HCT116 (cell line): ENCODE measurements around the gene FBXO5. TPM values are rescaled to one million over a fixed set of nuclear protein-coding genes. Genes with fewer than 3 reads are reported as not detected.
A peak's percentile ranks its signal among the peaks of the same experiment; 100 is the strongest.

Source experiments
- ATAC-seq: fragments of 200-7000 bp; cut with Tn5 transposase; 2 replicates; pipeline ENCODE4 v1.9.1; 2020; ENCODE audit warnings: mild to moderate bottlenecking, moderate library complexity
- BruUV-seq: library from RNA; stranded (reverse); fragments of 400-500 nt; replicated peaks from 2 replicates; lab custom pipeline; 2021; lab: Mats Ljungman, UMichigan
- CTCF ChIA-PET: fragments of 300-600 bp; sonication (Branson Sonifier 250); formaldehyde crosslinking; loops from one replicate; lab custom pipeline; 2021; ENCODE audit warnings: antibody characterized with exemption; lab: Charles Lee
- POLR2A ChIA-PET: fragments of 300-600, 350-600 bp; sonication (Branson Sonifier 250); formaldehyde crosslinking; loops from one replicate; lab custom pipeline; 2021; ENCODE audit warnings: antibody characterized with exemption; lab: Charles Lee
- RAD21 ChIA-PET, 2 experiments: fragments of 300-600 bp; sonication (Branson Sonifier 250); formaldehyde crosslinking; loops; one replicate each; lab custom pipeline; 2023; ENCODE audit warnings: low total read pairs in 2 of 2; ENCODE audit not compliant: uncharacterized antibody in 2 of 2, unreplicated experiment in 2 of 2, low non-redundant PET in 1 of 2; lab: Charles Lee
- DNase-seq: peaks from one replicate; pipeline ENCODE4 v3.0.0-alpha.2; 2010; ENCODE audit warnings: low read depth, low spot score
- H2AFZ ChIP-seq: fragments of 200-600 bp; shearing (Covaris generic), sonication (generic); 2 replicates; pipeline ENCODE4 v1.6.1; 2017; ENCODE audit warnings: low read depth, mixed run types, mixed read lengths, antibody characterized with exemption, low read length; ENCODE audit not compliant: poor library complexity, severe bottlenecking
- H3K27ac ChIP-seq: 2 replicates; pipeline ENCODE4 v1.5.1; 2012; ENCODE audit warnings: low read depth, low read length
- H3K27me3 ChIP-seq: fragments of 200-600 bp; sonication (generic); 2 replicates; pipeline ENCODE4 v1.6.1; 2016; ENCODE audit warnings: mixed run types, low read length, mixed read lengths; ENCODE audit not compliant: insufficient read depth
- H3K36me3 ChIP-seq, 2 experiments: fragments of 200-500 bp in 1 of 2; fragments of 200-600 bp in 1 of 2; sonication (Bioruptor generic) in 1 of 2; sonication (generic) in 1 of 2; 2 replicates each; pipeline versions ENCODE4 v1.5.1 to v1.6.1; 2014 to 2016; ENCODE audit warnings: low read length in 2 of 2, inconsistent platforms in 1 of 2, mixed read lengths in 1 of 2, mixed run types in 1 of 2; ENCODE audit not compliant: insufficient read depth in 2 of 2, control insufficient read depth in 1 of 2
- H3K4me1 ChIP-seq, 2 experiments: fragments of 200-600 bp in 1 of 2; sonication (generic) in 1 of 2; 2 replicates each; pipeline versions ENCODE4 v1.5.1 to v1.6.1; 2012 to 2017; ENCODE audit warnings: low read length in 2 of 2, inconsistent platforms in 1 of 2, mild to moderate bottlenecking in 1 of 2, mixed read lengths in 1 of 2, mixed run types in 1 of 2, moderate library complexity in 1 of 2; ENCODE audit not compliant: insufficient read depth in 2 of 2, control insufficient read depth in 1 of 2
- H3K4me2 ChIP-seq: fragments of 200-600 bp; sonication (generic); 2 replicates; pipeline ENCODE4 v1.6.1; 2017; ENCODE audit warnings: mixed run types, low read length, mixed read lengths
- H3K4me3 ChIP-seq, 2 experiments: fragments of 200-600 bp in 1 of 2; sonication (generic) in 1 of 2; replicated peaks in 1 of 2; 2 replicates each; pipeline ENCODE4 v1.5.1; 2011 to 2016; ENCODE audit warnings: low read length in 2 of 2, control low read depth in 1 of 2, low read depth in 1 of 2, mild to moderate bottlenecking in 1 of 2, mixed read lengths in 1 of 2, mixed run types in 1 of 2
- H3K79me2 ChIP-seq: fragments of 200-600 bp; sonication (generic); 2 replicates; pipeline ENCODE4 v1.6.1; 2017; ENCODE audit warnings: mild to moderate bottlenecking, mixed run types, low read length, moderate library complexity, mixed read lengths; ENCODE audit not compliant: insufficient read depth
- H3K9ac ChIP-seq: fragments of 200-600 bp; sonication (generic); 2 replicates; pipeline ENCODE4 v1.6.1; 2016; ENCODE audit warnings: low read length, mixed read lengths
- H3K9me2 ChIP-seq: fragments of 200-600 bp; sonication (generic), shearing (Covaris generic); 2 replicates; pipeline ENCODE4 v1.6.1; 2017; ENCODE audit warnings: mixed run types, mild to moderate bottlenecking, moderate library complexity; ENCODE audit not compliant: insufficient read depth
- H3K9me3 ChIP-seq, 2 experiments: fragments of 200-500 bp in 1 of 2; fragments of 200-600 bp in 1 of 2; sonication (Bioruptor generic) in 1 of 2; sonication (generic) in 1 of 2; 2 replicates each; pipeline ENCODE4 v1.6.1; 2014 to 2017; ENCODE audit warnings: low read length in 2 of 2, mixed read lengths in 2 of 2, inconsistent platforms in 1 of 2, low read depth in 1 of 2, mild to moderate bottlenecking in 1 of 2, mixed run types in 1 of 2, moderate library complexity in 1 of 2; ENCODE audit not compliant: control insufficient read depth in 1 of 2, insufficient read depth in 1 of 2
- H4K20me1 ChIP-seq: fragments of 200-600 bp; sonication (generic), shearing (Covaris generic); 2 replicates; pipeline ENCODE4 v1.6.1; 2017; ENCODE audit warnings: mixed run types, mild to moderate bottlenecking, moderate library complexity; ENCODE audit not compliant: insufficient read depth
- CBX3 ChIP-seq: IDR thresholded peaks from 2 replicates; pipeline ENCODE4 v1.6.1; 2012; ENCODE audit warnings: low read depth
- CEBPB ChIP-seq: IDR thresholded peaks from 2 replicates; pipeline ENCODE4 v1.6.1; 2012; ENCODE audit warnings: low read depth
- EGR1 ChIP-seq: IDR thresholded peaks from 2 replicates; pipeline ENCODE4 v1.6.1; 2012; ENCODE audit warnings: low read depth
- ELF1 ChIP-seq: IDR thresholded peaks from 2 replicates; pipeline ENCODE4 v1.6.1; 2012; ENCODE audit warnings: low read depth, borderline replicate concordance
- EZH2phosphoT487 ChIP-seq: fragments of 200-600 bp; IDR thresholded peaks from 2 replicates; pipeline ENCODE4 v1.6.1; 2018; ENCODE audit warnings: antibody characterized with exemption, borderline replicate concordance
- JUND ChIP-seq: IDR thresholded peaks from 2 replicates; pipeline ENCODE4 v1.6.1; 2012
- RAD21 ChIP-seq: IDR thresholded peaks from 2 replicates; pipeline ENCODE4 v1.6.1; 2012; ENCODE audit warnings: low read depth, mild to moderate bottlenecking
- SIN3A ChIP-seq: IDR thresholded peaks from 2 replicates; pipeline ENCODE4 v1.6.1; 2012; ENCODE audit warnings: low read depth
- SP1 ChIP-seq: IDR thresholded peaks from 2 replicates; pipeline ENCODE4 v1.6.1; 2012; ENCODE audit warnings: low read depth
- TCF7L2 ChIP-seq: IDR thresholded peaks from 2 replicates; pipeline ENCODE4 v1.7.0; 2011; ENCODE audit warnings: borderline replicate concordance, inconsistent platforms; ENCODE audit not compliant: insufficient read depth, insufficient read length; ENCODE audit errors: extremely low read depth
- YY1 ChIP-seq: IDR thresholded peaks from 2 replicates; pipeline ENCODE4 v1.6.1; 2011; ENCODE audit warnings: low read length, low read depth, moderate library complexity, mild to moderate bottlenecking; ENCODE audit not compliant: insufficient replicate concordance; ENCODE audit errors: extremely low read depth
- ZFX ChIP-seq: fragments of 450-650 bp; IDR thresholded peaks from 2 replicates; pipeline ENCODE4 v1.6.1; 2017
- intact Hi-C: fragments of 100-400 bp; cut with micrococcal nuclease; formaldehyde crosslinking; loops from 2 replicates; pipeline ENCODE4 v1.10.0; 2022
- total RNA-seq: library from RNA; stranded (reverse); gene quantifications from one replicate; pipeline ENCODE4 v1.2.1, GENCODE V29; 2021; ENCODE audit not compliant: unreplicated experiment
- TF ChIP-seq, protein P1 (sequence below): IDR thresholded peaks from 2 replicates; pipeline ENCODE4 v1.6.1; 2012
- TF ChIP-seq, protein P2 (sequence below), 3 experiments: fragments of 200-600 bp in 1 of 3; sonication (generic) in 1 of 3; IDR thresholded peaks in 2 of 3; conservative IDR thresholded peaks in 1 of 3; 2 replicates each; pipeline ENCODE4 v1.5.1; 2012 to 2017; ENCODE audit warnings: low read depth in 2 of 3, low read length in 2 of 3, antibody characterized with exemption in 1 of 3, borderline replicate concordance in 1 of 3, control low read depth in 1 of 3, mild to moderate bottlenecking in 1 of 3, mixed read lengths in 1 of 3, mixed run types in 1 of 3, moderate library complexity in 1 of 3; ENCODE audit not compliant: insufficient read depth in 1 of 3
- TF ChIP-seq, protein P3 (sequence below): IDR thresholded peaks from 2 replicates; pipeline ENCODE4 v1.6.1; 2011; ENCODE audit warnings: mild to moderate bottlenecking, low read length, moderate library complexity; ENCODE audit not compliant: insufficient replicate concordance; ENCODE audit errors: extremely low read depth
- TF ChIP-seq, protein P4 (sequence below): IDR thresholded peaks from 2 replicates; pipeline ENCODE4 v1.6.1; 2012

The FBXO5 gene
- total RNA-seq, 1 experiment from 2014 or later = 38.9 TPM

DNA sequence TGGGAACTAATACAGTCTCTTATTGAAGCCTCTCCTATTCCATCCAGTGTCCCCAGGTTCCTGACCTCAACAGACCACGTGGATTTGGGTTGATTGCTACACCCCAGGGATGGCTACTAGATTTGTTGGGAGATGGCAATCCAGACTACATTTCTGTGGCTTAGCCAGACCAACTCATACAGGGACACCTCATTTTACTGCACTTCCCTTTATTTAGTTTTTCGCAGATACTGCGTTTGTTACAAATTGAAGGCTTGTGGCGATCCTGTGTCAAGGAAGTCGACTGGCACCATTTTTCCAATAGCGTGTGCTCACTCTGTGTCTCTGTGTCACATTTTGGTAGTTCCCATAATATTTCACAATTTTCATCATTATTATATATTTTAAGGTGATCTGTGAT is 30.0 kb upstream of the FBXO5 start:
- DNase-seq (no peak), ATAC-seq (no peak)
- Histone ChIP-seq H3K9ac (no peak overlapping the region), H3K9me2 (no peaks in the 10 kb centered on the region), H3K27me3 (no peaks in the 10 kb centered on the region), H3K36me3 (no peaks in the 10 kb centered on the region), H3K79me2 (no peaks in the 10 kb centered on the region), H3K27ac (no peak overlapping the region), H4K20me1 (no peaks in the 10 kb centered on the region), H3K4me1 (no peaks in the 10 kb centered on the region), H3K9me3 (no peaks in the 10 kb centered on the region), H2AFZ (no peak overlapping the region), H3K4me2 (no peak overlapping the region), H3K4me3 (no peak overlapping the region)
- TF ChIP-seq JUND (no peak), EGR1 (no peak), CEBPB (no peak), SIN3A (no peak), TCF7L2 (no peak), YY1 (no peak), ELF1 (no peak)
- TF ChIP-seq, protein P1, sequence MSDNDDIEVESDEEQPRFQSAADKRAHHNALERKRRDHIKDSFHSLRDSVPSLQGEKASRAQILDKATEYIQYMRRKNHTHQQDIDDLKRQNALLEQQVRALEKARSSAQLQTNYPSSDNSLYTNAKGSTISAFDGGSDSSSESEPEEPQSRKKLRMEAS = no peak
- ChIA-PET POLR2A (no interaction called here), RAD21 (no interaction called here), CTCF (no interaction called here)
- intact Hi-C loops = no loop called here
- no TSS peak for BruUV-seq

DNA sequence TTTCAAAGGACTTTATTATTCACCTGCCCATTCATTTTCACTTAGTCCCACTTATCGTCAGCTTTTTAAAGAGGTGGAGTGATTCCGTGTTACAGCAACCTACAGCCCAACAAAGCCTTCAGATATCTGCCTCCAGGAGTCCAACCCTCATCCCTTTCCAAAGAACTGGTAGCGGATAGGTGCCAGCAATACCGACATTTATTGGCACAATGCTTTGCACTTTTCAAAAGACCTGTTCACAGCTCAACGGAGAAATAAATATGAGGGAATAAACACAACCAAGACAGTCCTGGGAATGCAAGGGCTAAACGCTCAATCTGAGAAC is 20.5 kb upstream of the FBXO5 start:
- no peaks in the 10 kb centered on the region for H3K9me3 ChIP-seq
- RAD21 ChIA-PET = no interaction called here
- DNase-seq (no peak), ATAC-seq (peak; percentile 12; the same call in 1 of the 2 replicates)
- intact Hi-C loops = no loop called here
- H3K36me3 ChIP-seq = peaks cover 2 to 12% of the 10 kb centered on the region in 2 experiments; a peak in 1 of 4 replicates
- H3K27ac ChIP-seq = peak overlapping the region; percentile 70
- H3K4me3 ChIP-seq = peak overlapping the region; percentile 94 to 99
- peak overlapping the region; percentile 13 for H2AFZ ChIP-seq
- H3K27me3 ChIP-seq = no peaks in the 10 kb centered on the region
- peak overlapping the region; percentile 91 for H3K4me2 ChIP-seq
- POLR2A ChIA-PET = no interaction called here
- peak overlapping the region; percentile 90 for H3K9ac ChIP-seq
- no TSS peak for BruUV-seq
- H3K9me2 ChIP-seq = no peaks in the 10 kb centered on the region
- H3K79me2 ChIP-seq = peaks cover 52% of the 10 kb centered on the region
- H3K4me1 ChIP-seq = peaks cover 11 to 27% of the 10 kb centered on the region in 2 experiments
- H4K20me1 ChIP-seq = peaks cover 12% of the 10 kb centered on the region; the same call in 1 of the 2 replicates
- CTCF ChIA-PET = no interaction called here
- no peak for TF ChIP-seq JUND
- TF ChIP-seq, protein P2, sequence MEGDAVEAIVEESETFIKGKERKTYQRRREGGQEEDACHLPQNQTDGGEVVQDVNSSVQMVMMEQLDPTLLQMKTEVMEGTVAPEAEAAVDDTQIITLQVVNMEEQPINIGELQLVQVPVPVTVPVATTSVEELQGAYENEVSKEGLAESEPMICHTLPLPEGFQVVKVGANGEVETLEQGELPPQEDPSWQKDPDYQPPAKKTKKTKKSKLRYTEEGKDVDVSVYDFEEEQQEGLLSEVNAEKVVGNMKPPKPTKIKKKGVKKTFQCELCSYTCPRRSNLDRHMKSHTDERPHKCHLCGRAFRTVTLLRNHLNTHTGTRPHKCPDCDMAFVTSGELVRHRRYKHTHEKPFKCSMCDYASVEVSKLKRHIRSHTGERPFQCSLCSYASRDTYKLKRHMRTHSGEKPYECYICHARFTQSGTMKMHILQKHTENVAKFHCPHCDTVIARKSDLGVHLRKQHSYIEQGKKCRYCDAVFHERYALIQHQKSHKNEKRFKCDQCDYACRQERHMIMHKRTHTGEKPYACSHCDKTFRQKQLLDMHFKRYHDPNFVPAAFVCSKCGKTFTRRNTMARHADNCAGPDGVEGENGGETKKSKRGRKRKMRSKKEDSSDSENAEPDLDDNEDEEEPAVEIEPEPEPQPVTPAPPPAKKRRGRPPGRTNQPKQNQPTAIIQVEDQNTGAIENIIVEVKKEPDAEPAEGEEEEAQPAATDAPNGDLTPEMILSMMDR (IDR thresholded peaks at IDR 0.05 in 2 of 3, conservative IDR thresholded peaks at IDR 0.05 in 1 of 3; ENCODE audit: borderline replicate concordance in 1 of 3, insufficient read depth in 1 of 3, low read depth in 2 of 3, low read length in 2 of 3) = no peak
- no peak for TF ChIP-seq YY1
- TF ChIP-seq, protein P3, sequence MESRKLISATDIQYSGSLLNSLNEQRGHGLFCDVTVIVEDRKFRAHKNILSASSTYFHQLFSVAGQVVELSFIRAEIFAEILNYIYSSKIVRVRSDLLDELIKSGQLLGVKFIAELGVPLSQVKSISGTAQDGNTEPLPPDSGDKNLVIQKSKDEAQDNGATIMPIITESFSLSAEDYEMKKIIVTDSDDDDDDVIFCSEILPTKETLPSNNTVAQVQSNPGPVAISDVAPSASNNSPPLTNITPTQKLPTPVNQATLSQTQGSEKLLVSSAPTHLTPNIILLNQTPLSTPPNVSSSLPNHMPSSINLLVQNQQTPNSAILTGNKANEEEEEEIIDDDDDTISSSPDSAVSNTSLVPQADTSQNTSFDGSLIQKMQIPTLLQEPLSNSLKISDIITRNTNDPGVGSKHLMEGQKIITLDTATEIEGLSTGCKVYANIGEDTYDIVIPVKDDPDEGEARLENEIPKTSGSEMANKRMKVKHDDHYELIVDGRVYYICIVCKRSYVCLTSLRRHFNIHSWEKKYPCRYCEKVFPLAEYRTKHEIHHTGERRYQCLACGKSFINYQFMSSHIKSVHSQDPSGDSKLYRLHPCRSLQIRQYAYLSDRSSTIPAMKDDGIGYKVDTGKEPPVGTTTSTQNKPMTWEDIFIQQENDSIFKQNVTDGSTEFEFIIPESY = no peak
- no peak for TF ChIP-seq ZFX
- TF ChIP-seq RAD21 = no peak
- TF ChIP-seq, protein P4, sequence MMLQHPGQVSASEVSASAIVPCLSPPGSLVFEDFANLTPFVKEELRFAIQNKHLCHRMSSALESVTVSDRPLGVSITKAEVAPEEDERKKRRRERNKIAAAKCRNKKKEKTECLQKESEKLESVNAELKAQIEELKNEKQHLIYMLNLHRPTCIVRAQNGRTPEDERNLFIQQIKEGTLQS = no peak
- no peak for TF ChIP-seq CBX3
- no peak for TF ChIP-seq EGR1
- no peak for TF ChIP-seq SP1
- TF ChIP-seq ELF1 = no peak
- no peak for TF ChIP-seq EZH2phosphoT487
